Measurements from ENCODE around the gene PKIG. TPM values are rescaled to one million over a fixed set of nuclear protein-coding genes. Genes with fewer than 3 reads are reported as not detected.
A peak's percentile ranks its signal among the peaks of the same experiment; 100 is the strongest.

PKIG gene
- total and polyA plus RNA-seq, 9 of the 15 experiments (the other 6 are each of a cell fraction or from before 2014, with no cell fraction given) = 0.13 to 7.0 (median 4.7) TPM

GRCh38 chr20:44633187-44633810 is 50.9 kb downstream of the PKIG start:
- Histone ChIP-seq H3K79me2 (ENCODE audit: control insufficient read depth, insufficient read depth, low read length) (no peaks in the 10 kb centered on the region), H3K4me3 (no peak overlapping the region), H3K36me3 (ENCODE audit: control insufficient read depth, insufficient read depth, low read length) (no peaks in the 10 kb centered on the region), H3K4me1 (replicated peaks in 1 of 2; ENCODE audit: control insufficient read depth in 2 of 2, insufficient read depth in 2 of 2, low read length in 2 of 2) (peaks cover 0 to 3% of the 10 kb centered on the region in 2 experiments; a peak in 2 of 5 replicates), H2AFZ (ENCODE audit: low read depth, low read length) (no peak overlapping the region), H3K4me2 (ENCODE audit: insufficient read depth, low read length) (no peak overlapping the region), H3K27ac (ENCODE audit: extremely low read depth, low read depth, low read length) (no peak overlapping the region), H3K9ac (ENCODE audit: insufficient read depth in 1 of 2, low read depth in 2 of 2, low read length in 2 of 2) (no peak overlapping the region), H3K27me3 (ENCODE audit: control insufficient read depth in 2 of 2, insufficient read depth in 2 of 2, low read length in 2 of 2) (peaks cover 0 to 7% of the 10 kb centered on the region in 2 experiments; a peak in 3 of 5 replicates), H3K9me1 (ENCODE audit: control insufficient read depth, insufficient read depth, low read length) (peaks cover 3% of the 10 kb centered on the region), H4K20me1 (replicated peaks; ENCODE audit: control insufficient read depth, insufficient read depth, low read length) (no peaks in the 10 kb centered on the region), H3K9me3 (replicated peaks; ENCODE audit: control insufficient read depth, insufficient read depth, low read depth, low read length) (no peaks in the 10 kb centered on the region)
- BruUV-seq (replicated peaks) = no TSS peak
- FAIRE-seq = no peak
- WGBS (ENCODE audit: insufficient coverage, low coverage, missing lambda C conversion rate) = 57% methylated on average over 3 of the region's 3 CpGs
- ATAC-seq = no peak
- intact Hi-C loops (cut with micrococcal nuclease) (no loop called here), in situ Hi-C loops (cut with MboI) (no loop called here)
- CTCF ChIA-PET (ENCODE audit: low intra/inter-chr PET ratio) = no interaction called here
- DNase-seq (ENCODE audit: extremely low read depth in 1 of 4, low spot score in 3 of 4) = no peak
- TF ChIP-seq RBM25 (IDR thresholded peaks at IDR 0.05; ENCODE audit: low read depth, low read length, severe bottlenecking) (peak; percentile 55), ZFP1 (CRISPR knock-in tag; IDR thresholded peaks at IDR 0.05) (no peak), ZFP36 (IDR thresholded peaks at IDR 0.05; ENCODE audit: low read depth, low read length, partially characterized antibody) (peak; percentile 52), SMAD3 (CRISPR knock-in tag; conservative IDR thresholded peaks at IDR 0.05) (no peak), ELF2 (CRISPR knock-in tag; IDR thresholded peaks at IDR 0.05) (no peak), KDM1A (IDR thresholded peaks at IDR 0.05) (peak in 1 of 2 experiments; percentile 23; a peak in 1 of 4 replicates), PHB (CRISPR knock-in tag; IDR thresholded peaks at IDR 0.05) (no peak), ZNF507 (tag; conservative IDR thresholded peaks at IDR 0.05) (no peak), ZNF77 (CRISPR knock-in tag; IDR thresholded peaks at IDR 0.05) (no peak), ZBTB40 (IDR thresholded peaks at IDR 0.05) (no peak), ZBTB40 (CRISPR knock-in tag; IDR thresholded peaks at IDR 0.05) (no peak), HNRNPK (IDR thresholded peaks at IDR 0.05; ENCODE audit: low read depth, low read length, poor library complexity, severe bottlenecking) (no peak), BCOR (IDR thresholded peaks at IDR 0.05) (peak; percentile 54; the same call in 1 of the 2 replicates), MED1 (CRISPR knock-in tag; IDR thresholded peaks at IDR 0.05; ENCODE audit: borderline replicate concordance) (no peak)
- POLR2A ChIA-PET = interaction anchor here (0.6 to 1.4 kb wide), 2 partner anchors 12 to 223 kb away, joined by 4 read pairs; no protein-coding TSS in a partner anchor

All from K562 (cell line).